8988T (cell line): ENCODE measurements around the gene UBE3B.

Experiments
- DNase-seq: peaks from one replicate; pipeline ENCODE4 v3.0.0; 2011

UBE3B gene

DNA sequence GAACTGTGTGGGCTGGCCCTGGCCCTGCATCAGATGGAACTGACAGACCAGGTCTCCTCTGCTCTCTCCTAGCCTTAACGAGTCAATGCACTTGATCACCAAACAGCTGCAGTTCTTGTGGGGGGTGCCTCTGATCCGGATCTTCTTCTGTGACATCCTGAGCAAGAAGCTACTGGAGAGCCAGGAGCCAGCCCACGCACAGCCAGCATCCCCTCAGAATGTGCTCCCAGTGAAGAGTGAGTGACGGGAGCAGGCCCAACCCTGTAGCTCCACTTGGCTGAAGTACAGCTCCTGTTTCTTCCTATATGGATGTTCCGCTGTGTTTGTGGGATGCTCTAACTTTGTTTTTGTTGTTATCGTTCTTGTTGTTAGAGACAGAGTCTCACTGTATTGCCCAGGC lies 23.9 kb downstream of the UBE3B start:
- no peak for DNase-seq

DNA sequence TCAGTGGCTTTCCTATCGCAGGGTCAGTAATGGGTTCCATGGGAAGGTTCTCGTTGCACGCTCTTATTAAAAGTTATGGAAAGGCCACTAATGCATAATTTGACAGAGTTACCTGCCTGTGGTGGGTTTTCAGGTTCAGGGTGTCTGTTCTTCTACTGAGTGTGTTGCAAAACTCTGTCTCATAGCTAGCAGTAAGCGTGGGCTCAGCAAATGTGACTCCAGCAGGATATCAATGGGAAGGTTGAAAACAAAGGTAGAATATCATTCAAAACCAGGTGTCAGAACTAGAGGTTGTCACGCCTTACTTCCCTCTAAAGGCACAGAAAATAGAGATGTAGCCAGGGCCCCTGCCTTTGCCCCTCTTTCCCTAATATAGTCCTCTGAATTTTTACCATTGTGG lies 24.9 kb downstream of the UBE3B start:
- no peak for DNase-seq

DNA sequence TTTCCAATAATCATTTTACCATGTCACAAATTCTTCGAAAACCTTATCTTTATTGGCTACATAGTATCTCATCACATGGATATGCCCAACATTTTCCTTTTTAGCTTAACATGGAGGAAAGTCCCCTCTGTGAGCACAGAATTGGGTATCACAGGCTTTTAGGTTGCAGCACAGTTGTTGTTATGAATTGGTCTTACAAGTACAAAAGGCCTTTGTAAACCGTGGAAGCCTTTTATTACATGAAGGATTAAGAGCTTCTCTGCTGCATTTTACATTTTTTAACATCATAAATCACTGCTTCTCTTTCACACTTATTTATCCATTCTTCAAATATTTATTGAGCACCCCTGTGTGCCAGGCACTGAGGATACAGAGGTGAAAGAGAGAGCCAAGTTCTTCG lies 26.2 kb downstream of the UBE3B start:
- DNase-seq, result no peak

DNA sequence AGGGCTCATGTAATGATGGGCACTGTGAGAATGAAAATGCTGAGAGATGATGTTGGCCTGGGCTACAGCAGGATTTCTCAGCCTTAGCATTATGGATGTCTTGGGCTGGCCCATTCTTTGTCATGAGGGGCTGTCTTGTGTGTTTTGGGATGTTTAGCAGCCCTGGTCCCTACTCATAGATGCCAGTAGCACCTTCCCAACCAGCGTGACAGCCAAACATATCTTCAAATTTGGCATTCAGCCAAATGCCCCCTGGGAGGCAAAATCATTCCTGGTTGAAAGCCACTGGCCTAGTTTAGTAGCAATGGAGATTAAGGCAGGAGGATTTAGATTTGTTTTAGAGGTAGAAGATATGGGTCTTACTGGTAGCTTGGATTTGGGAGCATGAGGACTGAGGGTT lies 26.6 kb downstream of the UBE3B start:
- no peak for DNase-seq

DNA sequence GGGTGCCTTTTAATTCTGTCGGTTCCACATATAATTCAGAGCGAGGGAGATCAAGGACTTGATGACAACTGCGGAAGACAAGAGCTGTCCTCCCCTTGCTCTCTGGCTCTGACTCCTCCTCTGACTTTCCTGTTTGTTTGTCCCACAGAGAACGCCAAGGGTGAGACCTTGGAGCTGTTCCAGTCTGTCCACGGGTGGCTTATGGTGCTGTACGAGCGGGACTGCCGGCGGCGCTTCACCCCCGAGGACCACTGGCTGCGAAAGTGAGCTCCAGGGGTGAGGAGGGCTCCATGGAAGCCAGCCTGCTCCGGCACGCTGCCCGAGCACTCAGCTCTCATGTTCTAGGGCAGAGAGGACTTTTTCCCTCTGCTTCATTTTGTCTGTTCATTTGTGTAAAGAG lies 32.8 kb downstream of the UBE3B start:
- no peak for DNase-seq

DNA sequence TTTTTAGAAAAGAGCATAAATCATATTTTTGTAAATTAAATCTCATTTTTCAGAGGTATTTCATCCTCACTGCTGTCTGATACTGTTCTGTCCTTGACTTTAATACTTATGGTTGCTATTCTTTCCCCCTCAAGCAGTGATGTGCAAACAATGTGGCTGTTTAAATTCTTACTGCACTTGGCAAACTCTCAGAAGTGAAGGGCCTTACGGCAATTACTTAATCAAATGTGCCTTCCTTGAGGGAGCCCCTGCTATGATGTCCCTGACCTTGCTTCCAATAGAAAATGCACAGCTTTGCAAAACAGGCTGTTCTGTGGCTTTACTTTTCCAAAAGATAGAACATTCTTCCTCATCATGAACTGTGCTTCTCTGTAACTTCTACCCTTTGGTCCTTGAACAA lies 35.2 kb downstream of the UBE3B start:
- DNase-seq, result no peak

DNA sequence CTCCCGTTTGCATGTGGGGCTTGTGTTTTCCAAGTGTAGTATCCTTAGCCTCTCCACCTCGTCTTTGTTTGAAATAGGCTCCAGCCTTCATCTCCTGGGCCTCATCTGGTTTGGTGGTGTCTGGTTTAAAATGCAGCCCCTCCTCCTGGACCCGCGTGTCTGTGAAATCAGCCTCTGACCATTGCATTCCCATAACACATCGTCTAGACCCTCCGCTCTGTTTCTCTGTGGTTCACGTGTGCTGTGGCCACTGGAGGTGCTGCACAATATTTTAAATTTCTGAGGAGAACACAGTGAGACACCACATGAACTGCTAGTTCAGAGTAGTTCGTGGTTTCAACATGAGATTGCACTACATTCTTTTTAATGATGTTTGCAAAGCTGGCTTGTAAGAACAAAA lies 35.6 kb downstream of the UBE3B start:
- DNase-seq, result no peak

DNA sequence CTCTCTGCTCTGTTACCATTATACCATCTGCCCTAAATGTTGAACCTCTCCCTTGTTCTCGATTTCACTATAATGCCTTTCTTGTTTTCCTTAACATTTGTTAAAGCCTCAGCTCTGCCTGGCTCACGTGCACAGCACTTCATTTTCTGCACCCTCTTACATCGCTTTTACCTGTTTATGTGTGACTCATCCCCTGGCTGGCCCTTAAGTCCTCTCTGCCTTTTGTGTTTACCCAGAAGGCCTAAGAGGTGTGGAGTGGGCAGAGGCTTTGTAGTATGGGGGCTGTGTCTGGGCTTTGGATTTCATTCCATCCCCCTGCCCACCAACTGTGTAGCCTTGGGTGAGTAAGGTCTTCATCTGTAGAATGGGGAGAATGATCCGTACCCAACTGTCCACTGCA lies 36.5 kb downstream of the UBE3B start:
- no peak for DNase-seq

DNA sequence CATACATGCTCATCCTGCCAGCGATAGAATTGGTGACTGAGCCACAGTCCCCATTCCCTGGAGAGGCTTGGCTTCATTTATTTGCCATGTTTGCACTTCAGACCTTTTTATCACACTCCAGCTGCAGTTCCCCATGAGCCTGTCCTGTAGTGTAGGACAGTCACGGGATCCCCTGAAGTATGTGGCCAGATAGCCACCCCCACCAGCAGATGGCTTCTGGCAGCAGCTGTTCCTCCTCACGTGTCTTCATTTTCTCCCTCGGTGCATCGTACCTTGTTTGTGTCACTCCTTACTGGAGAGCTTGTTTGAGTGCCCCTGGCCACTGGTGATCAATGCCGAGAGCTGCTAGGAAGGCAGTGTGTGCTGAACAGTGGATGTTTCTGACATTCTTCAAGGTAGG lies 40.2 kb downstream of the UBE3B start:
- no peak for DNase-seq

DNA sequence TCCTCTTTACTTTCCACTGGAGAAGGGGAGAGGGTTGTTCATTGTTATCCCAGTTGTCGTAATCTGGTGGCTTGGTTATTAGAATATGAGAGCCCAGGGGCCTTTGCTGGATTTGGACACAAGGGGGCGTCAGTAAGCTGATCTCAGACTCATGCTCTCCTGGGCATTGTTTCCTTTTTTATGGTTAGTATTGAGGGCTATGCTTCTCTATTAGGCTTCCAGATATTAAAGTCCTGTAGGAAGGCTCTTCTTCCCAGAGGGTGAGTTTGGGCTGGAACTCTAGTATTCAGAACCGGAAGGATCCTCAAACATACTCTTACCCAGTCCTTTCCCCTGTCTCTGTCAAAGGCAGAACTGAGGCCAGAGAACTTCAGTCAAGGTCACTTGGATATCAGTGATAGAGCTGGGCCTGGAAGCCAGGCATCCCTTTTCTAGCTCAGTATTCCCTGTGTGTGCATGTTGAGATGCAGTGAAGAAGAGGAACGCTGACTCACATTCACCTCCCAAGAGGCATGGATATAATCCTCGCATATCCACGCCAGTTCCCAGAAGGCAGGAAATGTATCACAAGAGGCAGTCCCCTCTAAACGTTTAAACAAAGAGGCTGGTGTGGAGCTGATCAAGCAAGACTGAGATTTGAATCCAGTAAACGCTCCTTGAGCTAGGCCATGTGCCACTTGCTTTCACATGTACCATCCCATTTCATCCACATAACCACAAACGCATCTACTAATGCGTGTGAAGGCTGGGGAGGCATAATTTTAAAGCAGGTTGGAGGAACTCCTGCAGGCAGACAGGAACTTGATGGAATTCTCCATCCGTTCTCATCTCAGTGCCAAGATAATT lies 41.6 kb downstream of the UBE3B start:
- peak; percentile 56 for DNase-seq

DNA sequence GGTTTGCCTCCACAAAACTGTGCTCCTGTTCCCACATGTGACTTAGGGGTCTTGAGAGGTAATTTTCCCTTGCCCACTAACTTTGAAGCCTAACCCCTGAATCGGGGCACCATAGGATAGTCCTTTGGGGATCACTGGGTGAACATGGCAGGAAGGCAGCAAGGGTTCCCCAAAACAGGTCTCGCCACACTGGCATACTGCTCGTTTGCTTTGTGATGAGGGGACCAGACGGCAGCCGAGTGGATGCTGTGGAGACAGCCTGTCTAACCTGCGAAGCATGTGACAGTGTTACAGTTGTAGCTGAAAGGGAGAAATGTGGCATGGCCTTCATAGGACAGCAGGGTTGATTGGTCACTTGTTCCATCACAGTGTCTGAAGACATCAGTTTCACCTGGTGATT lies 42.4 kb downstream of the UBE3B start:
- no peak for DNase-seq

DNA sequence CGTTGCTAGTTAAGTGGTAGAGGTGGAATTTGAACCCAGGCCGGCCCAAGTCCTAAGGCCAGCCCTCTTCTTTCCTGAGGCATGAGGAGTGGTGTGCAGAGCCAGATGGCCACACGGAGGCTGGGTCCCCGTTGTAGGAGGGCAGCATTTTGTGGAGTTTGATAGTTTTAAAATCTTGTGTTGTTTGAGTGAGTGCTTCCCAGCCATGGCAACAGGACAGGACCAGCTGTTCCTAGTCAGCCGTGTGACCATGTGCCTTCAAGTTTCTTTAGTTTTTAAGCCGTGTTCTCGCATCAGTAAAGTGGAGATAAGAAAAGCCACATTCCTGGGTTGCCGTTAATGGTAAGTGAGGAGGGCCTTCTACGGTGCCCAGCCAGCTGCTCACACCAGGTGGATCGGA lies 44.4 kb downstream of the UBE3B start:
- DNase-seq, result no peak

DNA sequence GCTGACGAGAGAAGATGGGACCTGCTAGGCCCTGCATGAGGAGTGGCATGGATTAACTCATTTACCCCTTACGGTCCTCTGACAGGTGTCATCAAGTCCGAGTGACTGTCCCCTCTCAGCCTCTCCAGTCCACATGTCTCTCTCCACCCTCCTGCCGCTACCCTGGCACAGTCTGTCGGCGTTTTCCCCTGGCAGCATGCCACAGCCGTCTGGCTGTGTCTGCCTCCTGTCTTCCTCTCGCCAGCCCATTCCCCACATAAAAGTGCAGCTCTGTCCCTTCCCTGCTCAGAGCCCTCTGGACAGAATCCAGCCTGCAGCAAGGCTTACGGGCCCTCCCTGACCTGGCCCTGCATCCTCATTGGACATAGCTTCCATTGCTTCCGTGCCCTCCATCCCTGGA lies 45.6 kb downstream of the UBE3B start:
- DNase-seq, result no peak

DNA sequence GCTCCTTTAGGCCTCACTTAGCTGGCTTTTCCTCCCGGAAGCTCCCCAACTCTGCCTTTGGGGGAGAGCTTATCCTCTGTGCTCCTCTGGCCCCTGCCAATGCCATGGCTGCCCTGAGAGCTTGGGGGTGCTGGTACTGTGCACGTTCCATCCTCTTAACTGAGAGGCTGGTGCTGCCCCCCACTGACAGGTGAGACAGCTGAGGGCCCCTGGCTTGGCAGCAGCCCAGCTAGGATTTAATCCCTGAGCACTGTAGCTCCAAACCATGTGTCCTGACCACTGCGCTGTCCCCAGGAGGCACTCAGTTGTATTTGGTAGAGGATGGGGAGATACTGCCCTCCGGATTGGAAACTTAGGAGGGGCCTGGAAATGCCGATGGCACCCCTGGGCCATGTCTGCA lies 46.1 kb downstream of the UBE3B start:
- DNase-seq, result no peak

DNA sequence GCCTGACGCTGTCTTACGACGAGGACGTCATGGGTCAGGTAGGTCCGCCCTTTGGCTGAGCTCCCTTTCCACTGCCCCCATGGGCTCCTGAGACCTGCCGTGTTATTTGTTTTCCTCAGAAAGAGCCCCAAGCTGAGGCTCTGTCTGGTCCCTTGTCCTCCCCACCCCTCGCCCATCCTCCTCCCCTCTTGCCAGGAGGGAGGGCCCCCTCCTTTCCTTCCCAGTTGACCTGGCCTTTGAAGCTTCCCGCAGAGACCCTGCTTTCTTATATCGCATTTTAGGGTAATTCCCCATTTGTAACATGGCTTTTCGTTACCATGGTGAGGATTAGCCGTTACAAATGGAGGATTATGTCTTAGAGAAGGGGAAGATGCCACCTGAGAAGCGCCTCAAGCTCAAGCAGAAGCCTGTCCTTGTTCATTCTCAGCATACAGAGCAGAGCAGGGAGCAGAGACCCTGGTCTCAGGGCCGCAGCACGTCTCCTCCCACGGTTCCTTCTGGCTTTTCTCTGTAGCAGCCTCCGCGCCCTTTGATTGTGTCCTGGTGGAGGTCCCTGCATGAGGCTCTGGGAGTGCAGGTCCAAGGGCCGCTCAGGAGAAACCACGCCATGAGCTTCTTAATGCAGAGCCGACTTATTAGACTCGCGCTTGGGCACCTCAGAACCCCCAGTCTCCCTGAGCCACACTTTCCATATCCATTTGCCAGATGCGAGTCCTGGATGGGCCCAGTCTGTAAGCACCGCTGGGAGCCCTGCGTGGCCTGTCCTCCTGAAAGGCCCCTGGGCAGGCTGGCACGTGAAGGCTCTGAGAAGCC lies 47.2 kb downstream of the UBE3B start:
- no peak for DNase-seq

DNA sequence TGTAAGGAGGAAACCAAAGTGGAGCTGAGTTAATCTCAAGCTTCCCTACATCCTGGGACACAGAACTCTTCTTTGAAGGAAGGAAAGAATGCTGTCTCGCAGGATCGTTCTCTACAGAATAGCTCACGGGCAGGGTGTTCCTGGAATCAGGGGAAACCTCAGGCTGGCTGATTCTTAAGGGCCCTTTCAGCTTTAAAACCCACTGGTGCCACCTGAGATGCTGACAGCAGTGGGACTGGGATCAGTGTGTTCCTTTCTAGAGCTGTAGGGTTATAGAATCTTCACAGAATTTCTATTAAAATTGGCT lies 47.8 kb downstream of the UBE3B start:
- DNase-seq, result no peak

DNA sequence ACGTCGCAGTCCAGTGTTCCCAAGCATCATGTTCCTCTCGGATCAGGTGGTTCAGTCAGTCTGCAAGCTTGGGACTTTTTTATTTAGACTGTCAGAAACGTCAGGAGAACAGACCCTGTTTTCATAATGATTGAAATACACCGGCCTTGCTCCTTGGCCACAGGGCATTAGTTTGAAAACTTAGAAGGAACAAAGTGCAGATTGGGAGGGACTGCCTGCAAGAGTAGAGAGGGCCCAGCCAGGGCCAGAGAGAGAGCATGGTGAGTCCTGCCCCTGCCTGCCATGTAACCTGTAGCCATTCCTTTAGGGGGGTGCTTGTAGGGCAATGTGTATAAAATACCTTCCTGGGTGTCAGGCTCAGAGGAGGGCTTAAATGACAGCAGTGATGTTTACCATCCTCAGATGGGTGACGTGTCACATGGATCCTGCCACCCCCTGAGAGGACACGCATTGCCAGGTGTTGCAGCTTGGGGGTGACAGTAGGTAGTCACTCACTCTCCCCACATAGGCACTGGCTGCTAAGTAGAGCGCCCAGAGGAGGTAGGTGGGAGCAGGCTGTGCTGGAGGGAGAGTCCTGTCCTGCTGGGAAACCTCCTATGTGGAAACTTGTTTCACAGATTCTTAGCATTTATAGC lies 50.2 kb downstream of the UBE3B start:
- no peak for DNase-seq

DNA sequence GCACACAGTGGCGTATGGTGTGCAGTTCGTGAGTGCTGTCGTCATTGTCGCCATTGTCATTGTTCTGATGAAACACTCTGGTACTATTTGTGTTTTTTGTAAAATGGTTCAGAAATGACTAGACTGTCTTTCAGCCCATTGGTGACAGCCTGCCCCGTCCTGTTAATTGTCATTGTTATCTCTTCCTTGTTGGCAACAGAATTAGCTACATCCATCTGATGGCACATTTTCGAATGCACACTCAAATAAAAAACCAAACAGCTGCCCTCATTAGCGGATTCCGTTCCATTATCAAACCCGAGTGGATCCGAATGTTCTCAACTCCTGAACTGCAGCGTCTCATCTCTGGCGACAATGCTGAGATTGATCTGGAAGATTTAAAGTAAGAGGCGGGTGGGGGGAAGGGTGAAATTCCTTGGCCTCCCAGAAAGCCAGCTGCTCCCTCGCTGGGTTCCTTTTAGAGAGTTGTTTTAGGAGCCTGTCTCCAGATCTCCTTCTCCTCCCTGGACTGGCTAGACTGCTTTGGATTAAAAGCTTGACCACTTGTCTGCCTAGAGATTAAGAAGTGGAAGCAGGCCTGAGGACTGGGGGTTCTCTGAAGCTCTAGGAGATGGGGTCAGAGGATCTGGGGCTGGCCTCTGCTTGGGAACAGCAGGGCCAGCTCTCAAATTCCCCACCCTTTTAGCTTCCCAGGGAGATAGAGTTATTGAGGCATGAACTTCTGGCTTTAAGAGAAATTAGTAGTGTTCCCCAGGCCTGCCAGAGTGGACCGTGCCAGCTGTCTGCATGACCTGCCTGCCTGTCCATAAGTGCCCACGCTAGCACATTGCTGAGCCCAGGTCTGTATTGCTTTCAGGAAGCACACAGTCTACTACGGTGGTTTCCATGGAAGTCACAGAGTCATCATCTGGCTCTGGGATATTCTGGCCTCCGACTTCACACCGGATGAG lies 52.5 kb downstream of the UBE3B start:
- DNase-seq, result no peak

DNA sequence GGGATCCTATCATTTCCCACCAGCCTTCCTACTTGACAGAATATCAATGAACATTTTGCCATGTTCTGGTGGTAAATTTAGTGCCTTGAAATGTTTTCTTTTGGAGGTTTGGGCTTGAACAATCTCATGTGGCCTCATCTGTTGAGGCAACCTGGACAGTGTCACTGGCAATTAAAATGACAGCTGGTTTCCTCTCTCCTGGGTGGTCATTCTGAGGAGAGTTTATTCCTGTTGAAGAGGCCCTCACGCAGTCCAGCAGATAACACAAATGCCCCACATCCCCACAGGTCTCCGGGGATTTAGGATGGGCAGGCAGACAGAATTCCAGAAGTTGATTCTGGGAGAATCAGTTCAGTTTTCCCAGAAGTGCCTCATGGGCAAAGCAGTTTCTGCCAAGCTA lies 54.0 kb downstream of the UBE3B start:
- no peak for DNase-seq

DNA sequence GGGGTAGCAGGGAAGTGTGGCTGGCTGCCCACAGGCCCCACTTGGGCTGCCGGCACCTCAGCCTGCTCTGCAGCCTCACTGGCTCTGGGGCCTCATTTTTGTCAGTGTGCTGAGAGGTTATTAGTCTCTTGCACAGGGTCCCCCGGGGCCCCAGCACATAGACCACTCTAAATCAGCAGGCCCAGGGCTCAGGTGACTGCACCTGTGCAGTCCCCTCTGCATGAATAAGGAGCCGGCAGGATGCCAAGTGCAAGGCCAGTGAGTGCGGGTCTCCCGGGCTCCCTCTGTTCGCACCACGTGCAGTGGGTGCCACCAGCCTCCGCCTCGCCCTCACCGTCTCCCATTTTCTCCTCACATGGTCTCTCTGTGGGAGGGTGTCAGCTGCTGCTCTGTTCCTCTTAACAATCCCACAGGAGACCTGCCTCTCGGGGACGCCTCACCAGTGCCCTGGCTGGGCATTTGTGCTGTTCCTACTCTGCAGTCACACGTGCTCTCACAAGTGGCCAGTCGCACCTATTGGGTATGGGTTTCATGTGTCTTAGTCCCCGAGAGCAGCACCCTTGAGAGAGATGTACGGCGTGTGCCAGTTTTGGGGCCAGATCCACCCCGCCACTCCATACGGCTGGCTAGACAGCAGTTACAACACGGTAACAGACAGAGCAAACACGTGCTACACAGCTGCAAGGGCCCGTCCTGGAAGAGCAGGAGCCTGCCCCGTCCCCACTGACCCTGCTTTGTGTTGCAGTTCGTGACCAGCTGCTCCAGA lies 55.5 kb downstream of the UBE3B start:
- DNase-seq, result no peak

DNA sequence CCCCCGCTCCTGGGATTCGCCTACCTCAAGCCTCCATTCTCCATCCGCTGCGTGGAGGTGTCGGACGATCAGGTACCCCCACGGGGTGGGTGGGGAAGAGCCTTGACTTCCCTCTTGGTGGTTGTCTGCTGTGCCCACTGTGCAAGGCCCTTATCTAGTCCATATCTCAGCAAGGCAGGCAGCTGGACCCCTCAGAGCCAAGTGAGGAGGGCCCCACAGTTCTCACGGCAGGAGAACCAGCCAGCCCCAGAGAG lies 56.0 kb downstream of the UBE3B start:
- no peak for DNase-seq

DNA sequence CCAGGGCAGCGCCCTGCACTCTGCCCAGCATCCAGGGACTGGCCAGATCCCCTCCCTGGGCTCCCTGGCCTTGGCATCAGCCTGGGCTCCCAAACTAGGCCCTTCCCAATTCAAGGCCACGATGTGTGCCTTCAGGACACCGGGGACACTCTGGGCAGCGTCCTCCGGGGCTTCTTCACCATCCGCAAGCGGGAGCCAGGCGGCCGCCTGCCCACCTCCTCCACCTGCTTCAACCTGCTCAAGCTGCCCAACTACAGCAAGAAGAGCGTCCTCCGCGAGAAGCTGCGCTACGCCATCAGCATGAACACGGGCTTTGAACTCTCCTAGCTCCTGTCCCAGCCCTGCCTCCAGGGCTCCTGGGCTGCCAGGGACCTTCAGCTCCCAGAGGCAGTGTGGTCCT lies 57.0 kb downstream of the UBE3B start:
- DNase-seq, result no peak
